ENCODE data around the gene FRMPD4. TPM values are rescaled to one million over a fixed set of nuclear protein-coding genes. Genes with fewer than 3 reads are reported as not detected.

Gene FRMPD4
- total RNA-seq, 1 experiment from 2014 or later: not detected

DNA sequence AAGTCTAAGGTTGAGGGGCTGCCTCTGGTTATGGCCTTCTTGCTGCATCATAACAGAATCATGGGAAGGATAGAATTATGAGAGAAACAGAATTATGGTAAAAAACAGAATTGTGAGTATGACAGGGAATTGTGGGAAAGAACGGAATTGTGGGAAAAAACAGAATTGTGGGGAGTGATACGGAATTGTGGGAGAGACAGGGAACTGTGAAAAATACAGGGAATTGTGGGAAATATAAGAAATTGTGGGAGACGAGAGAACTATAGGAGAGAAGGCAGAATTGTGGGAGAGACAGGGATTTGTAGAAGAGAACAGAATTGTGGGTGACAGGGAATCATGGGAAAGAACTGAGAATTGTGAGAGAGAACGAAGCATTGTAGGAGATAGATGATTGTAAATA is 159.1 kb downstream of the FRMPD4 start:
- ChIA-PET CTCF (no interaction called here), POLR2A (ENCODE audit: unreplicated experiment) (no interaction called here)
- Histone ChIP-seq H3K27ac (no peak overlapping the region), H3F3A (ENCODE audit: insufficient read depth, low read depth) (no peaks in the 10 kb centered on the region), H3K4me2 (no peak overlapping the region), H3K9me3 (ENCODE audit: insufficient read depth, low read depth) (no peaks in the 10 kb centered on the region), H3K4me3 (no peak overlapping the region), H3K79me2 (ENCODE audit: low read depth) (no peaks in the 10 kb centered on the region), H4K20me1 (ENCODE audit: insufficient read depth) (no peaks in the 10 kb centered on the region), H2AFZ (no peak overlapping the region), H3K4me1 (replicated peaks; ENCODE audit: insufficient read depth) (no peaks in the 10 kb centered on the region), H3K9me2 (ENCODE audit: insufficient read depth) (no peaks in the 10 kb centered on the region; the same call in 1 of the 2 replicates), H3K36me3 (ENCODE audit: low read depth) (no peaks in the 10 kb centered on the region), H3K27me3 (ENCODE audit: insufficient read depth, low read depth) (no peaks in the 10 kb centered on the region)
- BruUV-seq (replicated peaks): no TSS peak
- no peak for DNase-seq
- intact Hi-C loops (cut with micrococcal nuclease; ENCODE audit: unreplicated experiment): no loop called here
- TF ChIP-seq CTCF (conservative IDR thresholded peaks at IDR 0.05) (no peak), EZH2 (IDR thresholded peaks at IDR 0.05; ENCODE audit: low read depth) (no peak)

- H4K20me1 ChIP-seq (ENCODE audit: insufficient read depth): no peaks in the 10 kb centered on the region
- no peaks in the 10 kb centered on the region for H3K79me2 ChIP-seq (ENCODE audit: low read depth)
- no peak overlapping the region for H3K4me2 ChIP-seq
- no peaks in the 10 kb centered on the region for H3K27me3 ChIP-seq (ENCODE audit: insufficient read depth, low read depth)
- intact Hi-C loops (cut with micrococcal nuclease; ENCODE audit: unreplicated experiment): no loop called here
- no peaks in the 10 kb centered on the region; the same call in 1 of the 2 replicates for H3K9me2 ChIP-seq (ENCODE audit: insufficient read depth)
- POLR2A ChIA-PET (ENCODE audit: unreplicated experiment): no interaction called here
- no peak for TF ChIP-seq EZH2 (IDR thresholded peaks at IDR 0.05; ENCODE audit: low read depth)
- no peak for TF ChIP-seq CTCF (conservative IDR thresholded peaks at IDR 0.05)
- no peak overlapping the region for H3K4me3 ChIP-seq
- H3K9me3 ChIP-seq (ENCODE audit: insufficient read depth, low read depth): no peaks in the 10 kb centered on the region
- no peaks in the 10 kb centered on the region for H3F3A ChIP-seq (ENCODE audit: insufficient read depth, low read depth)
- no peaks in the 10 kb centered on the region for H3K36me3 ChIP-seq (ENCODE audit: low read depth)
- CTCF ChIA-PET: no interaction called here
- DNase-seq: no peak
- BruUV-seq (replicated peaks): no TSS peak
- no peak overlapping the region for H2AFZ ChIP-seq
- H3K4me1 ChIP-seq (replicated peaks; ENCODE audit: insufficient read depth): no peaks in the 10 kb centered on the region
- no peak overlapping the region for H3K27ac ChIP-seq
Measured at GRCh38 chrX:12301288-12301687, 163.0 kb downstream of the FRMPD4 start.

GRCh38 chrX:12304261-12304660 is 166.0 kb downstream of the FRMPD4 start:
- no TSS peak for BruUV-seq (replicated peaks)
- Histone ChIP-seq H3K36me3 (ENCODE audit: low read depth) (no peaks in the 10 kb centered on the region), H3K4me3 (no peak overlapping the region), H4K20me1 (ENCODE audit: insufficient read depth) (no peaks in the 10 kb centered on the region), H3K27me3 (ENCODE audit: insufficient read depth, low read depth) (no peaks in the 10 kb centered on the region), H3K27ac (no peak overlapping the region), H3K4me1 (replicated peaks; ENCODE audit: insufficient read depth) (no peaks in the 10 kb centered on the region), H3K79me2 (ENCODE audit: low read depth) (no peaks in the 10 kb centered on the region), H2AFZ (no peak overlapping the region), H3K9me2 (ENCODE audit: insufficient read depth) (no peaks in the 10 kb centered on the region; the same call in 1 of the 2 replicates), H3K9me3 (ENCODE audit: insufficient read depth, low read depth) (no peaks in the 10 kb centered on the region), H3F3A (ENCODE audit: insufficient read depth, low read depth) (no peaks in the 10 kb centered on the region), H3K4me2 (no peak overlapping the region)
- DNase-seq: no peak
- TF ChIP-seq CTCF (conservative IDR thresholded peaks at IDR 0.05): no peak
- TF ChIP-seq EZH2 (IDR thresholded peaks at IDR 0.05; ENCODE audit: low read depth): no peak
- POLR2A ChIA-PET (ENCODE audit: unreplicated experiment): no interaction called here
- intact Hi-C loops (cut with micrococcal nuclease; ENCODE audit: unreplicated experiment): no loop called here
- CTCF ChIA-PET: no interaction called here

Data from PC-9 (cell line).